Heart left ventricle (tissue), 16 donors: ENCODE results near the gene SMAD4. TPM values are rescaled to one million over a fixed set of nuclear protein-coding genes. Genes with fewer than 3 reads are reported as not detected.

Source experiments
- ATAC-seq, 4 donors: fragments of 200-7000 bp; cut with Tn5 transposase; one replicate each; pipeline ENCODE4 v1.9.1; 2020 to 2022; ENCODE audit warnings: moderate library complexity in 4 of 4, mild to moderate bottlenecking in 3 of 4, moderate number of reproducible peaks in 1 of 4
- DNase-seq, 5 donors: peaks; one replicate each; pipeline ENCODE4 v3.0.0-alpha.2; 2020
- H3K27ac ChIP-seq, 12 donors: fragments of 200-600 bp; sonication (generic) in 4 of 12; one replicate each; pipeline versions ENCODE4 v1.5.0 to v1.8.0; 2016 to 2022; ENCODE audit warnings: mild to moderate bottlenecking in 2 of 12
- H3K27me3 ChIP-seq, 9 donors: fragments of 200-600 bp; sonication (generic) in 2 of 9; one replicate each; pipeline versions ENCODE4 v1.5.1 to v1.8.0; 2016 to 2022; ENCODE audit warnings: mild to moderate bottlenecking in 3 of 9
- H3K36me3 ChIP-seq, 9 donors: fragments of 200-600 bp; sonication (generic) in 2 of 9; one replicate each; pipeline versions ENCODE4 v1.5.0 to v1.8.0; 2018 to 2022; ENCODE audit warnings: mild to moderate bottlenecking in 2 of 9
- H3K4me1 ChIP-seq, 12 donors: fragments of 200-600 bp; sonication (generic) in 4 of 12; one replicate each; pipeline versions ENCODE4 v1.5.0 to v1.8.0; 2016 to 2022; ENCODE audit warnings: mild to moderate bottlenecking in 3 of 12
- H3K4me3 ChIP-seq, 12 donors: fragments of 200-600 bp; sonication (generic) in 4 of 12; one replicate each; pipeline versions ENCODE4 v1.5.0 to v1.8.0; 2017 to 2022; ENCODE audit warnings: mild to moderate bottlenecking in 9 of 12, moderate library complexity in 4 of 12
- H3K9me3 ChIP-seq, 12 donors: fragments of 200-600 bp; sonication (generic) in 4 of 12; one replicate each; pipeline versions ENCODE4 v1.5.0 to v1.8.0; 2016 to 2022; ENCODE audit warnings: mild to moderate bottlenecking in 1 of 12
- CTCF ChIP-seq, 12 donors: fragments of 200-600 bp; sonication (generic) in 4 of 12; IDR thresholded peaks; one replicate each; pipeline versions ENCODE4 v1.5.0 to v1.8.0; 2018 to 2022; ENCODE audit warnings: antibody characterized with exemption in 12 of 12, mild to moderate bottlenecking in 5 of 12
- POLR2A ChIP-seq, 2 donors: fragments of 450-650 bp; IDR thresholded peaks; one replicate each; pipeline ENCODE4 v1.6.1; 2017; ENCODE audit warnings: antibody characterized with exemption in 2 of 2, mild to moderate bottlenecking in 2 of 2, moderate library complexity in 2 of 2
- WGBS, 4 donors: extraction: QIAGEN DNeasy Blood & Tissue Kit in 2 of 4; methylation state at CpG; one replicate each; pipeline versions ENCODE4 v1.1.5 to v1.1.7; 2013 to 2018; 5-methylcytosine and 5-hydroxymethylcytosine counted together
- intact Hi-C, 10 donors: fragments of 100-400 bp; cut with DNase I; formaldehyde crosslinking; loops; one replicate each; pipeline versions ENCODE4 v1.11.1 to v1.14.2; 2022
- polyA plus RNA-seq, 2 donors: library from polyadenylated mRNA; stranded (reverse); fragments of 200-250 nt; gene quantifications; one replicate each; pipeline ENCODE4 v1.2.3, GENCODE V29; 2013
- total RNA-seq, 9 donors: library from RNA; depleted of rRNA in 2 of 9; stranded (reverse); fragments of >200 nt in 2 of 9; fragmentation: NEBNext Ultra II Directional in 3 of 9; extraction: Animal tissue kit (Norgen Biotek cat#: 25700) in 3 of 9; gene quantifications; one replicate each; pipeline versions ENCODE4 v1.1.0 to v1.2.4, GENCODE V29; 2016 to 2023
- donor health status: ischemic (EF 13 %, LVEDD 7.1; RV severe dilation, severe dysfunction).
- donor health status: healthy with polysubstance abuse.
- donor health status: DM: no; HTN: yes; CAD: no.
- donor health status: DM: no; HTN: no; CAD: no.
- donor health status: ischemic (EF 25% LVEDD 6.9; RV normal size, moderate dysfunction).
- donor health status: ischemic (EF 25% LVEDD 5.7; RV mildly dilated, moderate dysfunction).
- donor health status: healthy.
- donor health status: DM: yes; HTN: yes; CAD: no.
- donor health status: ischemic (EF 35%, LVEDD 5.7; RV mildly dilated, moderate dysfunction).
- donor health status: nonischemic (EF 11% LVEDD 7.7; RV severe dilation, severe dysfunction).
- donor health status: DM: yes; HTN: yes; CAD: no.
- donor health status: PGD.
- donor health status: ischemic (EF 29% LVEDD 5.4; RV normal size, mild dysfunction).
- donor health status: nonischemic (EF 23%, LVEDD 6.1; RV moderate dilation, normal function).

SMAD4 gene
- total and polyA plus RNA-seq, 11 donors, result 10.8 to 103 (median 87.8) TPM

GRCh38 chr18:51078026-51078425 is 48.0 kb downstream of the SMAD4 start:
- peaks cover 0 to 71% (median 63%) of the 10 kb centered on the region in 9 donors for H3K36me3 ChIP-seq
- TF ChIP-seq POLR2A (IDR thresholded peaks at IDR 0.05) (no peak), CTCF (IDR thresholded peaks at IDR 0.05) (no peak)
- no peak overlapping the region for H3K27ac ChIP-seq
- intact Hi-C loops, result no loop called here
- peaks cover 0 to 30% (median 7%) of the 10 kb centered on the region in 12 donors for H3K4me1 ChIP-seq
- H3K27me3 ChIP-seq, result no peaks in the 10 kb centered on the region
- WGBS, 4 donors, result 71 to 87% (median 79%) methylated on average over 5 of the region's 5 CpGs
- no peak overlapping the region for H3K4me3 ChIP-seq
- DNase-seq (no peak), ATAC-seq (peak in 1 of 4 donors; percentile 27)
- no peaks in the 10 kb centered on the region for H3K9me3 ChIP-seq

DNA sequence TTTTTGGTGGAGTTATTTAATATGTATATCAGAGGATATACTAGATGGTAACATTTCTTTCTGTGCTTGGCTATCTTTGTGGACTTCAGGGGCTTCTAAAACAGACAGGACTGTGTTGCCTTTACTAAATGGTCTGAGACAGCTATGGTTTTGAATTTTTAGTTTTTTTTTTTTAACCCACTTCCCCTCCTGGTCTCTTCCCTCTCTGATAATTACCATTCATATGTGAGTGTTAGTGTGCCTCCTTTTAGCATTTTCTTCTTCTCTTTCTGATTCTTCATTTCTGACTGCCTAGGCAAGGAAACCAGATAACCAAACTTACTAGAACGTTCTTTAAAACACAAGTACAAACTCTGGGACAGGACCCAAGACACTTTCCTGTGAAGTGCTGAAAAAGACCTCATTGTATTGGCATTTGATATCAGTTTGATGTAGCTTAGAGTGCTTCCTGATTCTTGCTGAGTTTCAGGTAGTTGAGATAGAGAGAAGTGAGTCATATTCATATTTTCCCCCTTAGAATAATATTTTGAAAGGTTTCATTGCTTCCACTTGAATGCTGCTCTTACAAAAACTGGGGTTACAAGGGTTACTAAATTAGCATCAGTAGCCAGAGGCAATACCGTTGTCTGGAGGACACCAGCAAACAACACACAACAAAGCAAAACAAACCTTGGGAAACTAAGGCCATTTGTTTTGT is 52.7 kb downstream of the SMAD4 start:
- DNase-seq (no peak), ATAC-seq (peak in 3 of 4 donors; percentile 20 to 34 (median 30))
- Histone ChIP-seq H3K36me3 (peaks cover 0 to 80% (median 74%) of the 10 kb centered on the region in 9 donors), H3K27ac (no peak overlapping the region), H3K9me3 (peaks cover 0 to 4% (median 0%) of the 10 kb centered on the region in 12 donors), H3K4me1 (peaks cover 0 to 15% (median 0%) of the 10 kb centered on the region in 12 donors), H3K4me3 (no peak overlapping the region), H3K27me3 (no peaks in the 10 kb centered on the region)
- WGBS, 4 donors, result 8 to 26% (median 18%) methylated on average over 2 of the region's 2 CpGs
- TF ChIP-seq CTCF (IDR thresholded peaks at IDR 0.05) (no peak), POLR2A (IDR thresholded peaks at IDR 0.05) (no peak)
- intact Hi-C loops, result no loop called here

DNA sequence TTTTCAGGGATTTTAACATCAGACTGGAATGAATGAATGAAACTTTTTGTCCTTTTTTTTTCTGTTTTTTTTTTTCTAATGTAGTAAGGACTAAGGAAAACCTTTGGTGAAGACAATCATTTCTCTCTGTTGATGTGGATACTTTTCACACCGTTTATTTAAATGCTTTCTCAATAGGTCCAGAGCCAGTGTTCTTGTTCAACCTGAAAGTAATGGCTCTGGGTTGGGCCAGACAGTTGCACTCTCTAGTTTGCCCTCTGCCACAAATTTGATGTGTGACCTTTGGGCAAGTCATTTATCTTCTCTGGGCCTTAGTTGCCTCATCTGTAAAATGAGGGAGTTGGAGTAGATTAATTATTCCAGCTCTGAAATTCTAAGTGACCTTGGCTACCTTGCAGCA is 53.4 kb downstream of the SMAD4 start:
- Histone ChIP-seq H3K4me1 (peaks cover 0 to 15% (median 0%) of the 10 kb centered on the region in 12 donors), H3K9me3 (peaks cover 0 to 8% (median 6%) of the 10 kb centered on the region in 12 donors), H3K36me3 (peaks cover 0 to 74% (median 67%) of the 10 kb centered on the region in 9 donors), H3K27me3 (no peaks in the 10 kb centered on the region), H3K4me3 (no peak overlapping the region), H3K27ac (no peak overlapping the region)
- DNase-seq (no peak), ATAC-seq (no peak)
- 94 to 100% (median 96%) methylated on average over 1 of the region's 1 CpG for WGBS, 4 donors
- TF ChIP-seq POLR2A (IDR thresholded peaks at IDR 0.05) (no peak), CTCF (IDR thresholded peaks at IDR 0.05) (no peak)
- intact Hi-C loops, result no loop called here

GRCh38 chr18:51088410-51088809 is 58.4 kb downstream of the SMAD4 start:
- peaks cover 0 to 30% (median 17%) of the 10 kb centered on the region in 9 donors for H3K36me3 ChIP-seq
- peaks cover 0 to 2% (median 0%) of the 10 kb centered on the region in 12 donors for H3K4me1 ChIP-seq
- H3K27ac ChIP-seq, result no peak overlapping the region
- H3K4me3 ChIP-seq, result no peak overlapping the region
- no peak for ATAC-seq
- WGBS, 4 donors, result 89 to 98% (median 96%) methylated on average over 1 of the region's 1 CpG
- no peak for TF ChIP-seq POLR2A (IDR thresholded peaks at IDR 0.05)
- no peak for TF ChIP-seq CTCF (IDR thresholded peaks at IDR 0.05)
- H3K9me3 ChIP-seq, result peaks cover 0 to 23% (median 13%) of the 10 kb centered on the region in 12 donors
- DNase-seq, result no peak
- no peaks in the 10 kb centered on the region for H3K27me3 ChIP-seq
- intact Hi-C loops, result no loop called here
